Panc1 (cell line): ENCODE measurements around the gene RPH3AL.

ENCODE experiments used
- POLR2AphosphoS5 ChIP-seq: IDR thresholded peaks from 2 replicates; pipeline ENCODE4 v1.6.1; 2012; ENCODE audit warnings: mild to moderate bottlenecking, low read depth, low read length, moderate library complexity
- SIN3A ChIP-seq: IDR thresholded peaks from 2 replicates; pipeline ENCODE4 v1.6.1; 2012; ENCODE audit warnings: low read depth, mild to moderate bottlenecking, low read length, moderate library complexity, borderline replicate concordance; ENCODE audit not compliant: insufficient read depth
- TF ChIP-seq, protein P1 (sequence below): fragments of 450-650 bp; IDR thresholded peaks from 2 replicates; pipeline ENCODE4 v1.5.1; 2017; ENCODE audit warnings: mild to moderate bottlenecking
- TF ChIP-seq, protein P2 (sequence below), 2 experiments: IDR thresholded peaks; 2 replicates each; pipeline ENCODE4 v1.6.1; 2011 to 2012; ENCODE audit warnings: low read depth in 2 of 2, control low read depth in 1 of 2, low read length in 1 of 2, mild to moderate bottlenecking in 1 of 2, moderate library complexity in 1 of 2; ENCODE audit not compliant: insufficient read depth in 1 of 2

DNA sequence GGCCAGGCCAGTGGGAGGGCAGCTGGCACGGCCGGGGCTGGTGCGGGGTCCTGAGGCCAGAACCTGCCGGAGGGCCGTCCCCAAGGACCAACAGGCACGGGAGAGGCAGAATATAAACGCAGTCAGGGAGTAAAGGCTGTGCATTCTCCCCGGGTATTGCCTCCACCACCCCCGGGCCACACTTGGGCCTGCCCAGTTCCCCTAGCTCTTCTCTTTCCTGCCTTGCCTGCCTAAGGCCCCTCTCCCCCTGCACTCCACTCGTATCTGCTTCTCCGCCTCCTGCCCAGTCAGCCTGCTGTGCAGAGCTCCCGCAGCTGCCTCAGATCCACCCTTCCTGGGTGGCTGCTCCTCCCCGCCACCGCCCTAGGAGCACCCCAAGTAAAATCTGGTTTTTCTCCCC, 5.0 kb upstream of the RPH3AL start:
- TF ChIP-seq, protein P1, sequence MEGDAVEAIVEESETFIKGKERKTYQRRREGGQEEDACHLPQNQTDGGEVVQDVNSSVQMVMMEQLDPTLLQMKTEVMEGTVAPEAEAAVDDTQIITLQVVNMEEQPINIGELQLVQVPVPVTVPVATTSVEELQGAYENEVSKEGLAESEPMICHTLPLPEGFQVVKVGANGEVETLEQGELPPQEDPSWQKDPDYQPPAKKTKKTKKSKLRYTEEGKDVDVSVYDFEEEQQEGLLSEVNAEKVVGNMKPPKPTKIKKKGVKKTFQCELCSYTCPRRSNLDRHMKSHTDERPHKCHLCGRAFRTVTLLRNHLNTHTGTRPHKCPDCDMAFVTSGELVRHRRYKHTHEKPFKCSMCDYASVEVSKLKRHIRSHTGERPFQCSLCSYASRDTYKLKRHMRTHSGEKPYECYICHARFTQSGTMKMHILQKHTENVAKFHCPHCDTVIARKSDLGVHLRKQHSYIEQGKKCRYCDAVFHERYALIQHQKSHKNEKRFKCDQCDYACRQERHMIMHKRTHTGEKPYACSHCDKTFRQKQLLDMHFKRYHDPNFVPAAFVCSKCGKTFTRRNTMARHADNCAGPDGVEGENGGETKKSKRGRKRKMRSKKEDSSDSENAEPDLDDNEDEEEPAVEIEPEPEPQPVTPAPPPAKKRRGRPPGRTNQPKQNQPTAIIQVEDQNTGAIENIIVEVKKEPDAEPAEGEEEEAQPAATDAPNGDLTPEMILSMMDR: no peak
- no peak for TF ChIP-seq POLR2AphosphoS5
- TF ChIP-seq, protein P2, sequence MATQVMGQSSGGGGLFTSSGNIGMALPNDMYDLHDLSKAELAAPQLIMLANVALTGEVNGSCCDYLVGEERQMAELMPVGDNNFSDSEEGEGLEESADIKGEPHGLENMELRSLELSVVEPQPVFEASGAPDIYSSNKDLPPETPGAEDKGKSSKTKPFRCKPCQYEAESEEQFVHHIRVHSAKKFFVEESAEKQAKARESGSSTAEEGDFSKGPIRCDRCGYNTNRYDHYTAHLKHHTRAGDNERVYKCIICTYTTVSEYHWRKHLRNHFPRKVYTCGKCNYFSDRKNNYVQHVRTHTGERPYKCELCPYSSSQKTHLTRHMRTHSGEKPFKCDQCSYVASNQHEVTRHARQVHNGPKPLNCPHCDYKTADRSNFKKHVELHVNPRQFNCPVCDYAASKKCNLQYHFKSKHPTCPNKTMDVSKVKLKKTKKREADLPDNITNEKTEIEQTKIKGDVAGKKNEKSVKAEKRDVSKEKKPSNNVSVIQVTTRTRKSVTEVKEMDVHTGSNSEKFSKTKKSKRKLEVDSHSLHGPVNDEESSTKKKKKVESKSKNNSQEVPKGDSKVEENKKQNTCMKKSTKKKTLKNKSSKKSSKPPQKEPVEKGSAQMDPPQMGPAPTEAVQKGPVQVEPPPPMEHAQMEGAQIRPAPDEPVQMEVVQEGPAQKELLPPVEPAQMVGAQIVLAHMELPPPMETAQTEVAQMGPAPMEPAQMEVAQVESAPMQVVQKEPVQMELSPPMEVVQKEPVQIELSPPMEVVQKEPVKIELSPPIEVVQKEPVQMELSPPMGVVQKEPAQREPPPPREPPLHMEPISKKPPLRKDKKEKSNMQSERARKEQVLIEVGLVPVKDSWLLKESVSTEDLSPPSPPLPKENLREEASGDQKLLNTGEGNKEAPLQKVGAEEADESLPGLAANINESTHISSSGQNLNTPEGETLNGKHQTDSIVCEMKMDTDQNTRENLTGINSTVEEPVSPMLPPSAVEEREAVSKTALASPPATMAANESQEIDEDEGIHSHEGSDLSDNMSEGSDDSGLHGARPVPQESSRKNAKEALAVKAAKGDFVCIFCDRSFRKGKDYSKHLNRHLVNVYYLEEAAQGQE (IDR thresholded peaks at IDR 0.05; ENCODE audit: insufficient read depth in 1 of 2, low read depth in 2 of 2, low read length in 1 of 2): no peak
- TF ChIP-seq SIN3A: no peak
